ENCODE results near the gene ADPGK. TPM values are rescaled to one million over a fixed set of nuclear protein-coding genes. Genes with fewer than 3 reads are reported as not detected.
"Not testable (repeated sequence)": the region's sequence is repeated elsewhere in the genome, so short reads cannot be mapped to it uniquely, and the experiment has no call there.

The ADPGK gene
- total RNA-seq, 1 experiment from 2014 or later = 54.8 TPM

DNA sequence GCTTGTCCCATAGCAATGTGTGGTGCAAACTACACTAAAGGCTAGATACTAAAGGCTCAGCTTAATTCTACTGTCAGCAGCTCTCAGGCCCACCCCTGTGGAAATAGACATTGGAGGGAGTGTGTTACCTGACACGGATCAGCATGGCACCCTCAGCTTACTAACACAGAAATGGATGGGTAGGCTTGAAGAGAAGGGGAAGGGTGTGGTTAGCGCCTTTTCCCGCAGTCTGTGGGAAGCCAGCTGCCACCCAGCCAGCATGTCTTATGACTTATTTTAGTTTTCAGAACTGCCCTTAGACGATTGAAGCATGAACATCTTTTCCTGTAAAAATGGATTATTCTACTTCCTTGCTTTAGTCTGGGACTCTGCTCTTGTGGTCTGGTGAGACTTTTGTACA is 25.8 kb upstream of the ADPGK start:
- H2BK20ac ChIP-seq (ENCODE audit: low read depth, low read length, poor library complexity, severe bottlenecking) = no peak overlapping the region
- H3K79me2 ChIP-seq (ENCODE audit: insufficient read depth, low read length) = no peaks in the 10 kb centered on the region
- H2BK15ac ChIP-seq (ENCODE audit: low read depth, low read length) = no peak overlapping the region
- no peak overlapping the region for H4K8ac ChIP-seq (replicated peaks; ENCODE audit: insufficient read length, low read depth, low read length)
- Mint-ChIP-seq H3K4me3 (no peak overlapping the region), H3K36me3 (ENCODE audit: insufficient read depth in 1 of 3, low read depth in 3 of 3) (peaks cover 3 to 8% (median 8%) of the 10 kb centered on the region in 3 experiments; a peak in 5 of 7 replicates), H3K4me1 (0 out of 4 replicates have a peak, but pooled peaks cover 0 to 3% of the 10 kb centered on the region in 2 experiments), H3K9me3 (peaks cover 13% of the 10 kb centered on the region in 2 experiments), H3K27ac (no peak overlapping the region), H3K27me3 (ENCODE audit: low read depth) (peaks cover 12% of the 10 kb centered on the region)
- no peak overlapping the region for H4K91ac ChIP-seq (ENCODE audit: insufficient read length, low read depth, low read length)
- H3K27ac ChIP-seq (ENCODE audit: insufficient read length, low read depth, low read length) = no peak overlapping the region
- no peak overlapping the region for H2AK5ac ChIP-seq (ENCODE audit: insufficient read length, low read length)
- no CpG with 5 or more reads among the region's 4 CpGs for WGBS (ENCODE audit: extremely low coverage, insufficient read length, low lambda C conversion rate)
- H3K23me2 ChIP-seq (ENCODE audit: insufficient read length, low read depth, low read length, poor library complexity, severe bottlenecking) = no peaks in the 10 kb centered on the region
- no peak overlapping the region for H3K4me2 ChIP-seq (ENCODE audit: insufficient read depth, insufficient read length, low read length)
- no peak overlapping the region for H3K4ac ChIP-seq (ENCODE audit: low read depth, low read length)
- no peak for DNase-seq
- no peak overlapping the region for H2BK120ac ChIP-seq (ENCODE audit: low read depth, low read length, poor library complexity, severe bottlenecking)
- H3K18ac ChIP-seq (ENCODE audit: insufficient read length, low read depth, low read length) = no peak overlapping the region
- H3K27me3 ChIP-seq (ENCODE audit: insufficient read depth, low read length) = no peaks in the 10 kb centered on the region
- H4K5ac ChIP-seq (ENCODE audit: insufficient read length, low read depth, low read length) = no peak overlapping the region
- H4K20me1 ChIP-seq (ENCODE audit: control insufficient read depth, insufficient read depth, insufficient read length) = no peaks in the 10 kb centered on the region
- H2AFZ ChIP-seq (ENCODE audit: low read length) = no peak overlapping the region
- no peak overlapping the region for H3K9ac ChIP-seq (ENCODE audit: extremely low read depth, insufficient read length, low read length)
- H3K4me1 ChIP-seq (ENCODE audit: insufficient read depth, low read length) = no peaks in the 10 kb centered on the region
- no peaks in the 10 kb centered on the region for H3K9me3 ChIP-seq (ENCODE audit: control insufficient read depth, low read depth, low read length)
- no peak overlapping the region for H2BK5ac ChIP-seq (ENCODE audit: insufficient read length, low read length)
- H3T11ph ChIP-seq (ENCODE audit: low read length) = no peak overlapping the region
- no peak overlapping the region for H3K14ac ChIP-seq (ENCODE audit: insufficient read depth, low read length)
- H3K79me1 ChIP-seq (ENCODE audit: insufficient read depth, low read depth, low read length, poor library complexity, severe bottlenecking) = no peaks in the 10 kb centered on the region
- TF ChIP-seq, protein P1, sequence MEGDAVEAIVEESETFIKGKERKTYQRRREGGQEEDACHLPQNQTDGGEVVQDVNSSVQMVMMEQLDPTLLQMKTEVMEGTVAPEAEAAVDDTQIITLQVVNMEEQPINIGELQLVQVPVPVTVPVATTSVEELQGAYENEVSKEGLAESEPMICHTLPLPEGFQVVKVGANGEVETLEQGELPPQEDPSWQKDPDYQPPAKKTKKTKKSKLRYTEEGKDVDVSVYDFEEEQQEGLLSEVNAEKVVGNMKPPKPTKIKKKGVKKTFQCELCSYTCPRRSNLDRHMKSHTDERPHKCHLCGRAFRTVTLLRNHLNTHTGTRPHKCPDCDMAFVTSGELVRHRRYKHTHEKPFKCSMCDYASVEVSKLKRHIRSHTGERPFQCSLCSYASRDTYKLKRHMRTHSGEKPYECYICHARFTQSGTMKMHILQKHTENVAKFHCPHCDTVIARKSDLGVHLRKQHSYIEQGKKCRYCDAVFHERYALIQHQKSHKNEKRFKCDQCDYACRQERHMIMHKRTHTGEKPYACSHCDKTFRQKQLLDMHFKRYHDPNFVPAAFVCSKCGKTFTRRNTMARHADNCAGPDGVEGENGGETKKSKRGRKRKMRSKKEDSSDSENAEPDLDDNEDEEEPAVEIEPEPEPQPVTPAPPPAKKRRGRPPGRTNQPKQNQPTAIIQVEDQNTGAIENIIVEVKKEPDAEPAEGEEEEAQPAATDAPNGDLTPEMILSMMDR (conservative IDR thresholded peaks at IDR 0.05) = no peak
- H3K56ac ChIP-seq (ENCODE audit: insufficient read length, low read depth, low read length) = no peak overlapping the region
- no peak overlapping the region for H3K23ac ChIP-seq (ENCODE audit: insufficient read length, low read depth, low read length)
- no peak overlapping the region for H2BK12ac ChIP-seq (ENCODE audit: insufficient read length, low read depth, low read length)

DNA sequence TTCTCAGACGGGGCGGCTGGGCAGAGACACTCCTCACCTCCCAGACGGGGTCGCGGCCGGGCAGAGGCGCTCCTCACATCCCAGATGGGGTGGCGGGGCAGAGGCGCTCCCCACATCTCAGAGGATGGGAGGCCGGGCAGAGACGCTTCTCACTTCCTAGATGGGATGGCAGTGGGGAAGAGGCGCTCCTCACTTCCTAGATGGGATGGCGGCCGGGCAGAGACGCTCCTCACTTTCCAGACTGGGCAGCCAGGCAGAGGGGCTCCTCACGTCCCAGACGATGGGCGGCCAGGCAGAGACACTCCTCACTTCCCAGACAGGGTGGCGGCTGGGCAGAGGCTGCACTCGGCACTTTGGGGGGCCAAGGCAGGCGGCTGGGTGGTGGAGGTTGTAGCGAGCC is 23.8 kb upstream of the ADPGK start:
- H3K36me3 Mint-ChIP-seq (ENCODE audit: insufficient read depth in 1 of 3, low read depth in 3 of 3); H4K20me1 ChIP-seq (ENCODE audit: control insufficient read depth, insufficient read depth, insufficient read length); H2BK12ac ChIP-seq (ENCODE audit: insufficient read length, low read depth, low read length): not testable (repeated sequence)

More for the DNA sequence above, 23.8 kb upstream of the ADPGK start:
- DNase-seq; H3K27ac ChIP-seq (ENCODE audit: insufficient read length, low read depth, low read length); H3K18ac ChIP-seq (ENCODE audit: insufficient read length, low read depth, low read length); H2AFZ ChIP-seq (ENCODE audit: low read length); H3K23me2 ChIP-seq (ENCODE audit: insufficient read length, low read depth, low read length, poor library complexity, severe bottlenecking); H2BK5ac ChIP-seq (ENCODE audit: insufficient read length, low read length); H2BK20ac ChIP-seq (ENCODE audit: low read depth, low read length, poor library complexity, severe bottlenecking); H3K4me2 ChIP-seq (ENCODE audit: insufficient read depth, insufficient read length, low read length); H3K9ac ChIP-seq (ENCODE audit: extremely low read depth, insufficient read length, low read length); H3K79me2 ChIP-seq (ENCODE audit: insufficient read depth, low read length); H3K27me3 ChIP-seq (ENCODE audit: insufficient read depth, low read length); H3K56ac ChIP-seq (ENCODE audit: insufficient read length, low read depth, low read length); H3K9me3 ChIP-seq (ENCODE audit: control insufficient read depth, low read depth, low read length); H3K4ac ChIP-seq (ENCODE audit: low read depth, low read length); H2BK15ac ChIP-seq (ENCODE audit: low read depth, low read length); H3K23ac ChIP-seq (ENCODE audit: insufficient read length, low read depth, low read length); H3K4me1 Mint-ChIP-seq; H3K4me3 Mint-ChIP-seq; H3K14ac ChIP-seq (ENCODE audit: insufficient read depth, low read length); H4K8ac ChIP-seq (replicated peaks; ENCODE audit: insufficient read length, low read depth, low read length); H4K5ac ChIP-seq (ENCODE audit: insufficient read length, low read depth, low read length); H2AK5ac ChIP-seq (ENCODE audit: insufficient read length, low read length); H3K4me1 ChIP-seq (ENCODE audit: insufficient read depth, low read length); H3K27me3 Mint-ChIP-seq (ENCODE audit: low read depth); H3K79me1 ChIP-seq (ENCODE audit: insufficient read depth, low read depth, low read length, poor library complexity, severe bottlenecking); H3T11ph ChIP-seq (ENCODE audit: low read length); H3K27ac Mint-ChIP-seq; H4K91ac ChIP-seq (ENCODE audit: insufficient read length, low read depth, low read length); H2BK120ac ChIP-seq (ENCODE audit: low read depth, low read length, poor library complexity, severe bottlenecking): not testable (repeated sequence)
- no CpG with 5 or more reads among the region's 22 CpGs for WGBS (ENCODE audit: extremely low coverage, insufficient read length, low lambda C conversion rate)
- H3K9me3 Mint-ChIP-seq = peaks cover 13% of the 10 kb centered on the region in 2 experiments
